HepG2 (cell line): ENCODE data around the gene PLCB4. TPM values are rescaled to one million over a fixed set of nuclear protein-coding genes. Genes with fewer than 3 reads are reported as not detected.

ENCODE experiments used
- SRF ChIP-seq: IDR thresholded peaks from 2 replicates; pipeline ENCODE4 v1.6.1; 2011; ENCODE audit warnings: mild to moderate bottlenecking, low read depth, low read length, moderate library complexity
- STAG1 ChIP-seq: sonication (generic); formaldehyde crosslinking; IDR thresholded peaks from 2 replicates; pipeline ENCODE4 v1.4.0; 2020; ENCODE audit warnings: missing genetic modification reagents
- ZFAT ChIP-seq: sonication (generic); formaldehyde crosslinking; conservative IDR thresholded peaks from 2 replicates; pipeline ENCODE4 v1.8.1; 2023; ENCODE audit warnings: missing genetic modification reagents, inconsistent platforms
- ZFP1 ChIP-seq: IDR thresholded peaks from 2 replicates; pipeline ENCODE4 v1.6.1; 2016
- polyA plus RNA-seq, 8 experiments: library from polyadenylated mRNA; depleted of rRNA in 3 of 8; stranded (reverse) in 7 of 8; unstranded in 1 of 8; fragments of >200 nt; fragmentation: Illumina TruSeq in 4 of 8; extraction: Trizol in 4 of 8; gene quantifications; 2 replicates each; pipeline versions ENCODE4 v1.2.1 to v1.2.3, GENCODE V29; 2011 to 2016; ENCODE audit warnings: low read depth in 4 of 8, missing spikeins in 1 of 8, mixed read lengths in 1 of 8; ENCODE audit not compliant: insufficient read depth in 1 of 8
- total RNA-seq, 5 experiments: library from RNA; depleted of rRNA; stranded (reverse); fragments of >200 nt; fragmentation: Illumina TruSeq; extraction: Trizol; gene quantifications; 2 replicates each; pipeline ENCODE4 v1.2.3, GENCODE V29; 2016; ENCODE audit warnings: low read depth in 1 of 5
- TF ChIP-seq, protein P1 (sequence below): sonication (generic); formaldehyde crosslinking; IDR thresholded peaks from 2 replicates; pipeline ENCODE4 v1.4.0; 2020; ENCODE audit warnings: missing genetic modification reagents, mild to moderate bottlenecking, borderline replicate concordance
- TF ChIP-seq, protein P2 (sequence below), 2 experiments: fragments of 450-650 bp in 1 of 2; sonication (generic) in 1 of 2; formaldehyde crosslinking; IDR thresholded peaks; 2 replicates each; pipeline versions ENCODE4 v1.5.0 to v1.8.0; 2020 to 2022; ENCODE audit warnings: mild to moderate bottlenecking in 1 of 2, missing genetic modification reagents in 1 of 2
- TF ChIP-seq, protein P3 (sequence below), 2 experiments: sonication (generic) in 1 of 2; formaldehyde crosslinking in 1 of 2; IDR thresholded peaks; 2 replicates each; pipeline versions ENCODE4 v1.4.0 to v1.6.1; 2016 to 2020; ENCODE audit warnings: borderline replicate concordance in 1 of 2, low read depth in 1 of 2, mild to moderate bottlenecking in 1 of 2, missing genetic modification reagents in 1 of 2

The PLCB4 gene
- total and polyA plus RNA-seq, 2 of the 13 experiments (the other 11 are each of a cell fraction or from before 2014, with no cell fraction given): 0.01 TPM; not detected in 1

DNA sequence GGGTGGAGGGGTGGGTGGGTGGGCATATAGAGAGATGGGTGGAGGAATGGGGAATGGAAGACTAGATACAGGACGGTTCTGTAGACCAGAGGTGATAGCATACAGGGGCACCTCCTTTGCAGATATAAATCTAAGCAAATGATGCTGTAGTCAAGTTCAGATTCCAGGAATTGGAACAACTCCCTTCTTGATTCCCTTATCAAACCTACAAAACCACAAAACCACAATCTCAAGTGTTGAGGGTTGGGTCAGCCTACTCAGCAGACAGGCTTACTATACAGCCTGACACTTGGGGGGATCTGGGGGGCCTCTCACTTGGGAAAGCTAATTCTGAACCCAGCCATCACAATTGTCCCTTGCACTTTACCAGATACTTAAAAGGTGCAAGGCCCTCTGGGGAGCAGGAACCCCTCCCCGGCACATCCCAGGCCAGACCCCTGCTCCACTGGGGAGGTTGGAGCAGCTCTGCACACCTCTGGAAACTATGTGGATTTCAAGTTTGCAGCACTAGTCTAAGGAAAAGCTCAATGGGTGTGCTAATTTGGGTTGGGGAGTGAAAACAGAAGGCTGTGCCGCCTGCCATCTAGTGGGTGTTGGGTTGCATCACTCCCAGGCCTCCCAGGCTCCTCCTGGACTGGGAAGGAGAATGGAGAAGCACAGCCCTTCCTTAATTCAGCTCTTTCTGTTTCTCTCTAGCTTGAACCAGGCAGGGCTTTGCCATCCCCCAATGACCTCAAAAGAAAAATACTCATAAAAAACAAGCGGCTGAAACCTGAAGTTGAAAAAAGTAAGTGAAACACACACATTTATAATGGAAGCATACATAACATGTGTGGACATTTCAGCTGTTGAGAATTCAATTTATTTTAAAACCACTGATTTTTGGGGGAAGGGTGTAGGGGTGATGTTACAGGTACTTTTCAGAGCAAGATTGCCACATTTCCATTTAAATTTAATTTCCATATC lies 324.3 kb downstream of the PLCB4 start (continued):
- TF ChIP-seq, protein P1, sequence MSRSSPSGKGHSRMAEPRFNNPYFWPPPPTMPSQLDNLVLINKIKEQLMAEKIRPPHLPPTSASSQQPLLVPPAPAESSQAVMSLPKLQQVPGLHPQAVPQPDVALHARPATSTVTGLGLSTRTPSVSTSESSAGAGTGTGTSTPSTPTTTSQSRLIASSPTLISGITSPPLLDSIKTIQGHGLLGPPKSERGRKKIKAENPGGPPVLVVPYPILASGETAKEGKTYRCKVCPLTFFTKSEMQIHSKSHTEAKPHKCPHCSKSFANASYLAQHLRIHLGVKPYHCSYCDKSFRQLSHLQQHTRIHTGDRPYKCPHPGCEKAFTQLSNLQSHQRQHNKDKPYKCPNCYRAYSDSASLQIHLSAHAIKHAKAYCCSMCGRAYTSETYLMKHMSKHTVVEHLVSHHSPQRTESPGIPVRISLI (CRISPR knock-in tag): no peak
- TF ChIP-seq, protein P2, sequence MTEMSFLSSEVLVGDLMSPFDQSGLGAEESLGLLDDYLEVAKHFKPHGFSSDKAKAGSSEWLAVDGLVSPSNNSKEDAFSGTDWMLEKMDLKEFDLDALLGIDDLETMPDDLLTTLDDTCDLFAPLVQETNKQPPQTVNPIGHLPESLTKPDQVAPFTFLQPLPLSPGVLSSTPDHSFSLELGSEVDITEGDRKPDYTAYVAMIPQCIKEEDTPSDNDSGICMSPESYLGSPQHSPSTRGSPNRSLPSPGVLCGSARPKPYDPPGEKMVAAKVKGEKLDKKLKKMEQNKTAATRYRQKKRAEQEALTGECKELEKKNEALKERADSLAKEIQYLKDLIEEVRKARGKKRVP (CRISPR knock-in tag; IDR thresholded peaks at IDR 0.05): peak in 1 of 2 experiments; percentile 30; a peak in 1 of 4 replicates
- TF ChIP-seq, protein P3, sequence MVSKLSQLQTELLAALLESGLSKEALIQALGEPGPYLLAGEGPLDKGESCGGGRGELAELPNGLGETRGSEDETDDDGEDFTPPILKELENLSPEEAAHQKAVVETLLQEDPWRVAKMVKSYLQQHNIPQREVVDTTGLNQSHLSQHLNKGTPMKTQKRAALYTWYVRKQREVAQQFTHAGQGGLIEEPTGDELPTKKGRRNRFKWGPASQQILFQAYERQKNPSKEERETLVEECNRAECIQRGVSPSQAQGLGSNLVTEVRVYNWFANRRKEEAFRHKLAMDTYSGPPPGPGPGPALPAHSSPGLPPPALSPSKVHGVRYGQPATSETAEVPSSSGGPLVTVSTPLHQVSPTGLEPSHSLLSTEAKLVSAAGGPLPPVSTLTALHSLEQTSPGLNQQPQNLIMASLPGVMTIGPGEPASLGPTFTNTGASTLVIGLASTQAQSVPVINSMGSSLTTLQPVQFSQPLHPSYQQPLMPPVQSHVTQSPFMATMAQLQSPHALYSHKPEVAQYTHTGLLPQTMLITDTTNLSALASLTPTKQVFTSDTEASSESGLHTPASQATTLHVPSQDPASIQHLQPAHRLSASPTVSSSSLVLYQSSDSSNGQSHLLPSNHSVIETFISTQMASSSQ (IDR thresholded peaks at IDR 0.05; ENCODE audit: low read depth): no peak
- TF ChIP-seq, protein P3 (CRISPR knock-in tag; IDR thresholded peaks at IDR 0.05; ENCODE audit: borderline replicate concordance): no peak
- TF ChIP-seq STAG1 (peak; percentile 77), ZFP1 (CRISPR knock-in tag) (no peak), SRF (no peak), ZFAT (CRISPR knock-in tag) (no peak)
